ENCODE results near the gene NEK11. TPM values are rescaled to one million over a fixed set of nuclear protein-coding genes. Genes with fewer than 3 reads are reported as not detected.

Gene NEK11
- total and polyA plus RNA-seq, 9 of the 15 experiments (the other 6 are each of a cell fraction or from before 2014, with no cell fraction given) = 0.28 to 1.5 (median 0.87) TPM

DNA sequence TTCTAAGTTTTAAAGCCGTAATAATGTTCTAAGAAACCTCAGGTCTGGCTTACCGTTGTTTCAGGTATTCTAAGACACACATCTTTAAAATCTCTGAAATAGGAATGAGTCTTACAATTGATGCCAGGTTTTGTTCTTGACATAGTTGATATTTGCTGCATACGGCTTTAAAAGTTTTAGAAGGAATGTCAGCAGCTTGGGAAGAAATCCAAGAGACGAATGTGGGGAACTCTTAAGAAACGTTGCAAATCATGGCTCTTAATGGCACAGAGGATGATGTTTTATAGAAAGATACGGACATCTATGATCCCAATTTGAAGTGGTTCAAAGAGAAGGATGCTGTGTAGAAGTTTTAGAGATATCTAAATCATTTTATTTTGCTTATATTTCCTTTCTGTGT, 366.4 kb downstream of the NEK11 start:
- ChIA-PET POLR2A (no interaction called here), CTCF (ENCODE audit: low intra/inter-chr PET ratio) (no interaction called here)
- no peaks in the 10 kb centered on the region for H3K9me1 ChIP-seq (ENCODE audit: control insufficient read depth, insufficient read depth, low read length)
- no peaks in the 10 kb centered on the region for H3K9me3 ChIP-seq (replicated peaks; ENCODE audit: control insufficient read depth, insufficient read depth, low read depth, low read length)
- H3K79me2 ChIP-seq (ENCODE audit: control insufficient read depth, insufficient read depth, low read length) = no peaks in the 10 kb centered on the region
- no peaks in the 10 kb centered on the region for H3K27me3 ChIP-seq (ENCODE audit: control insufficient read depth in 2 of 2, insufficient read depth in 2 of 2, low read length in 2 of 2)
- no peak overlapping the region for H3K4me2 ChIP-seq (ENCODE audit: insufficient read depth, low read length)
- intact Hi-C loops (cut with micrococcal nuclease) (no loop called here), in situ Hi-C loops (cut with MboI) (no loop called here)
- no peaks in the 10 kb centered on the region for H3K4me1 ChIP-seq (replicated peaks in 1 of 2; ENCODE audit: control insufficient read depth in 2 of 2, insufficient read depth in 2 of 2, low read length in 2 of 2)
- ATAC-seq = no peak
- H2AFZ ChIP-seq (ENCODE audit: low read depth, low read length) = no peak overlapping the region
- no peak overlapping the region for H3K4me3 ChIP-seq
- no peaks in the 10 kb centered on the region for H4K20me1 ChIP-seq (replicated peaks; ENCODE audit: control insufficient read depth, insufficient read depth, low read length)
- no peak for DNase-seq (ENCODE audit: extremely low read depth in 1 of 4, low spot score in 3 of 4)
- no peaks in the 10 kb centered on the region for H3K36me3 ChIP-seq (ENCODE audit: control insufficient read depth, insufficient read depth, low read length)
- WGBS (ENCODE audit: insufficient coverage, low coverage, missing lambda C conversion rate) = 3% methylated on average over 6 of the region's 6 CpGs
- no TSS peak for BruUV-seq (replicated peaks)
- TF ChIP-seq NFIX (CRISPR knock-in tag; IDR thresholded peaks at IDR 0.05; ENCODE audit: low read depth) (no peak), ZBTB7A (IDR thresholded peaks at IDR 0.05; ENCODE audit: borderline replicate concordance, control insufficient read depth, low read depth, low read length) (no peak), ELF1 (tag; IDR thresholded peaks at IDR 0.05) (no peak), ZNF780A (CRISPR knock-in tag; IDR thresholded peaks at IDR 0.05) (no peak), PATZ1 (CRISPR knock-in tag; IDR thresholded peaks at IDR 0.05; ENCODE audit: borderline replicate concordance) (no peak), CREB3L1 (IDR thresholded peaks at IDR 0.05; ENCODE audit: borderline replicate concordance, low read depth) (no peak)
- no peak for FAIRE-seq
- no peak overlapping the region for H3K27ac ChIP-seq (ENCODE audit: extremely low read depth, low read depth, low read length)
- H3K9ac ChIP-seq (ENCODE audit: insufficient read depth in 1 of 2, low read depth in 2 of 2, low read length in 2 of 2) = no peak overlapping the region
